Neural crest cell (in vitro differentiated cells): ENCODE data around the gene OMG. TPM values are rescaled to one million over a fixed set of nuclear protein-coding genes. Genes with fewer than 3 reads are reported as not detected.

Source experiments
- DNase-seq: peaks from one replicate; pipeline ENCODE4 v3.0.0; 2021; ENCODE audit warnings: low read depth, mixed read lengths, low spot score
- H3K27ac Mint-ChIP-seq: one replicate; pipeline ENCODE4 v1.8.0; 2021; ENCODE audit warnings: mild to moderate bottlenecking, mixed read lengths; ENCODE audit not compliant: unreplicated experiment
- H3K27me3 Mint-ChIP-seq: 2 replicates; pipeline ENCODE4 v1.8.0; 2021; ENCODE audit warnings: low read depth, mild to moderate bottlenecking, mixed read lengths
- H3K36me3 Mint-ChIP-seq: 2 replicates; pipeline ENCODE4 v1.8.0; 2021; ENCODE audit warnings: low read depth, mild to moderate bottlenecking, mixed read lengths
- H3K4me1 Mint-ChIP-seq: 2 replicates; pipeline ENCODE4 v1.8.0; 2021; ENCODE audit warnings: mixed read lengths
- H3K4me3 Mint-ChIP-seq: one replicate; pipeline ENCODE4 v1.8.0; 2021; ENCODE audit warnings: mild to moderate bottlenecking, mixed read lengths
- H3K9me3 Mint-ChIP-seq: 2 replicates; pipeline ENCODE4 v1.8.0; 2021; ENCODE audit warnings: mixed read lengths
- total RNA-seq: library from RNA; stranded (reverse); gene quantifications from 2 replicates; pipeline ENCODE4 v1.2.1, GENCODE V29; 2021
- TF ChIP-seq, protein P1 (sequence below): fragments of 200-600 bp; sonication (generic); conservative IDR thresholded peaks from 2 replicates; pipeline ENCODE4 v1.5.0; 2021; ENCODE audit warnings: antibody characterized with exemption, mild to moderate bottlenecking

The OMG gene
- total RNA-seq, 1 donor from 2014 or later: not detected

DNA sequence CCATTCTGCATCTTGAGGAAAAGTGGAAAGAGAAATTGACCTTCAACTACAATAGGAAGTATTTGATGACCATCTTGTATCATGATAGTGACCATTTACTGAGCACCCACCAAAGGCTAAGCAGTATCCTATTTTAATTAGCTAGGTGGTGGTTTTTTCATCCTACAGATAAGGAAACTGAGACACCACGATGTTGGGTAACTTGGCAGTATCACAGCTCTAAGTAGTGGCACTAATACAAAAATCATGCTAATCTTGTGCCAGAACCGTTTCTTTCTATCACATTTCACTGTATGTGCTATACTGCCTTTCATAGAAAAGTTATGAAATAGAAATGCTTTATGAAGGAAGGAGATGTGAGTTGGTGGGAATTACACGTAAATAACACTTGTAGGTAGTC is 14.5 kb upstream of the OMG start:
- Mint-ChIP-seq H3K27me3 (no peaks in the 10 kb centered on the region), H3K36me3 (peaks cover 5% of the 10 kb centered on the region), H3K27ac (no peak overlapping the region), H3K9me3 (no peaks in the 10 kb centered on the region), H3K4me3 (no peak overlapping the region), H3K4me1 (no peaks in the 10 kb centered on the region)
- TF ChIP-seq, protein P1, sequence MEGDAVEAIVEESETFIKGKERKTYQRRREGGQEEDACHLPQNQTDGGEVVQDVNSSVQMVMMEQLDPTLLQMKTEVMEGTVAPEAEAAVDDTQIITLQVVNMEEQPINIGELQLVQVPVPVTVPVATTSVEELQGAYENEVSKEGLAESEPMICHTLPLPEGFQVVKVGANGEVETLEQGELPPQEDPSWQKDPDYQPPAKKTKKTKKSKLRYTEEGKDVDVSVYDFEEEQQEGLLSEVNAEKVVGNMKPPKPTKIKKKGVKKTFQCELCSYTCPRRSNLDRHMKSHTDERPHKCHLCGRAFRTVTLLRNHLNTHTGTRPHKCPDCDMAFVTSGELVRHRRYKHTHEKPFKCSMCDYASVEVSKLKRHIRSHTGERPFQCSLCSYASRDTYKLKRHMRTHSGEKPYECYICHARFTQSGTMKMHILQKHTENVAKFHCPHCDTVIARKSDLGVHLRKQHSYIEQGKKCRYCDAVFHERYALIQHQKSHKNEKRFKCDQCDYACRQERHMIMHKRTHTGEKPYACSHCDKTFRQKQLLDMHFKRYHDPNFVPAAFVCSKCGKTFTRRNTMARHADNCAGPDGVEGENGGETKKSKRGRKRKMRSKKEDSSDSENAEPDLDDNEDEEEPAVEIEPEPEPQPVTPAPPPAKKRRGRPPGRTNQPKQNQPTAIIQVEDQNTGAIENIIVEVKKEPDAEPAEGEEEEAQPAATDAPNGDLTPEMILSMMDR: no peak
- DNase-seq: no peak

DNA sequence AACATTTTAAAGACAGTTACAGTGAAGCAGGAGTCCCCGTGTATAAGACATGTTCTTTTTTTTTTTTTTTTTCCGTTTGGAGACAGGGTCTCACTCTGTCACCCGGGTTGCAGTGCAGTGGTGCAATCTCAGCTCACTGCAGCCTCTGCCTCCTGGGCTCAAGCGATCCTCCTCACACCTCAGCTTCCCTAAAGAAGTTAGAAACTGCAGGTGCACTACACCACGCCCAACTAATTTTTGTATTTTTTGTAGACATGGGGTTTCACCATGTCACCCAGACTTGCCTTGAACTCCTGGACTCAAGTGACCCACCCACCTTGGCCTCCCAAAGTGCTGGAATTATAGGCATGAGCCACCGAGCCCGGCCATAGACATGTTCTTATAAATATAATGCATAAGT is 13.8 kb upstream of the OMG start:
- Mint-ChIP-seq H3K4me1 (no peaks in the 10 kb centered on the region), H3K36me3 (peaks cover 7% of the 10 kb centered on the region), H3K27ac (no peak overlapping the region), H3K4me3 (no peak overlapping the region), H3K27me3 (no peaks in the 10 kb centered on the region), H3K9me3 (no peaks in the 10 kb centered on the region)
- no peak for DNase-seq
- TF ChIP-seq, protein P1: no peak

DNA sequence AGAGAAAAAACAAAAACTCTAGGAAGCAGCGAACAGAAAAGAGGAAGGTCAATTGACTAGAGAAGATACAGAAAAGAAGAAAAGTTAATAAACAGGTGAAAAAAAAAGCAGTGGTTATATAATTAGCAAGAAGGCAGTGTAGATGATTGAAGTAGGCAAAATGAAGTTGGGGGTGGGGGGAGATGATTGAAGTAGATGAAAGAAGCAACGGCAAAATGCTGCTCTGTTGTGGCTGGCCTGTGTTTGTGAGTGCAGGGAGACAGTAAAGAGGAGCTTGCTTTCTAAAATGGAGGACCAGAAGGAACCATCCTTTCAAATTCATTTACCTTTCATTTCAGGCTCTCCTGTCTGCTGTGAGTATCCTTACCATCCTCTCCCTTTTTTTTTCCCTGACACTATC is 13.2 kb upstream of the OMG start:
- peaks cover 10% of the 10 kb centered on the region for H3K36me3 Mint-ChIP-seq
- H3K4me1 Mint-ChIP-seq: no peaks in the 10 kb centered on the region
- H3K27me3 Mint-ChIP-seq: no peaks in the 10 kb centered on the region
- DNase-seq: no peak
- H3K9me3 Mint-ChIP-seq: no peaks in the 10 kb centered on the region
- no peak overlapping the region for H3K27ac Mint-ChIP-seq
- no peak overlapping the region for H3K4me3 Mint-ChIP-seq
- TF ChIP-seq, protein P1: no peak

DNA sequence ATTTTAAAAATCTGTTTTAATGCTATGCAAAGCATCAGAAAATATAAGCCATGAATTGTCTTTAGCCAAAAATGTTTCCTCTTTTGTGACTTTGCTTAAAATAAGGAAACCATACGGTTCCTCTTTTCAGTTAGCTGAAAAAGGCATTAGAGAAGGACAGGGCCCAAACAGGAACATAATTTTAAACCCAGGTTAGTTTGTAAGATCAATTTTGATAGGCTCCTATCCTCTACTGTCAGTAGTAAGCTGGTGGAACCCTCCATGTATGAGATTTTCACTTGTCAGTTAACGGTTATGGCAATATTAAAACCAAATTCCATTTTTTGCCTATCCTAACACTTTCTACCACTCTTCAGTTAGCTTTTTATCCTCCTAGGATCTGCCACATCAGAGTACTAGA is 12.5 kb upstream of the OMG start:
- no peak for DNase-seq
- no peak overlapping the region for H3K4me3 Mint-ChIP-seq
- no peaks in the 10 kb centered on the region for H3K4me1 Mint-ChIP-seq
- H3K36me3 Mint-ChIP-seq: peaks cover 14% of the 10 kb centered on the region
- H3K27ac Mint-ChIP-seq: no peak overlapping the region
- no peaks in the 10 kb centered on the region for H3K27me3 Mint-ChIP-seq
- peaks cover 4% of the 10 kb centered on the region for H3K9me3 Mint-ChIP-seq
- TF ChIP-seq, protein P1: no peak

DNA sequence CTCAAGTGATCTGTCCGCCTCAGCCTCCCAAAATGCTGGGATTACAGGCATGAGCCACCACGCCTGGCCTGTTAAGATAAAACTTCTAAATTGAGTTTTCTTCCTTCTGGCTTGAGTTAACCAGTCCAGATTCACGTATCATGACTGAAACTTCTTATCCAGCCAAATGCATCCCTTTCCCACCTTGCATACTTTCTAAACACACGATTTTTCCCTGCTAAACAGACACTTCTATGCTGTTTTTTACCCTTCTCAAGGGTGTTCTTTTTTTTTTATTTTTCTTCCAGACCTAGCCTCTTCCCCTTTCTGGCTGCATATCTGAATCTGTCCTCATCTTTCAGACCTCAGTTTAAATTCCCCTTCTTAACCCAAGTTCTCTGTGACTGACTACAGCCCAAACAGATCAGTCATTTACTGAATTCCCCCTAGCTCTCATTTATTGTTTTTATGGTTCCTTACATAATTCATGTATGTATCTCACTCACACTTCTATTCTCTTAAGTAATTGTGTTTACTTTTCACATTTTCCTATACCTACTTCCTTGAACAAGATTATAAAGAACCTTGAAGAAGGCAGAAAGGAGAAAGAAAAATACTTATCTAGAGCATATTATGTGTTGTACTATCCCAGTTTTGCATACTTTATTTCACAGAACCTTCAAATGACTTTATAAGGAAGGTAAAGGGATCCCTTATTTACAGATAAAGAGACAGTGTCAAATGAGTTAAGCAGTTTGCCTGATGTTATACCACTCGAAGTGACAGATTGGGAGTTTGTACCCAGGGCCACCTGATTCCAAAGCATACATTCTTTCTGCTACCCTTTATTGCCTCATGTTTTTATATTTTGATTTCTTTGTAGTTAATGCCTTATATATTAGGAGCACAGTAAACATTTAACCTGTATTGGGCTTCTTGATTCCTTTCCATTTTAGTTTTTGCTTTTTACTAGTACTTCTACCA is 11.6 kb upstream of the OMG start:
- Mint-ChIP-seq H3K27ac (no peak overlapping the region), H3K36me3 (peaks cover 19% of the 10 kb centered on the region), H3K9me3 (peaks cover 4% of the 10 kb centered on the region), H3K27me3 (no peaks in the 10 kb centered on the region), H3K4me1 (no peaks in the 10 kb centered on the region), H3K4me3 (no peak overlapping the region)
- TF ChIP-seq, protein P1: no peak
- no peak for DNase-seq
